GM12892 (cell line): Measurements from ENCODE around the gene BRSK2.
"Not testable (repeated sequence)": the region's sequence is repeated elsewhere in the genome, so short reads cannot be mapped to it uniquely, and the experiment has no call there.

Source experiments
- DNase-seq: peaks from one replicate; pipeline ENCODE4 v3.0.0; 2011; ENCODE audit not compliant: insufficient read length
- FAIRE-seq: peaks from 2 replicates; lab custom pipeline; 2011; peaks lifted over from hg19 to GRCh38; lab: Jason Lieb, UNC
- POLR2A ChIP-seq: IDR thresholded peaks from 2 replicates; pipeline ENCODE4 v1.6.1; 2011; ENCODE audit warnings: low read depth, low read length, control low read depth
- POLR2AphosphoS5 ChIP-seq: IDR thresholded peaks from 2 replicates; pipeline ENCODE4 v1.6.1; 2011; ENCODE audit warnings: low read depth, low read length, control low read depth
- TAF1 ChIP-seq: IDR thresholded peaks from 2 replicates; pipeline ENCODE4 v1.6.1; 2011; ENCODE audit warnings: low read depth, mild to moderate bottlenecking, control low read depth, low read length, borderline replicate concordance

Gene BRSK2

DNA sequence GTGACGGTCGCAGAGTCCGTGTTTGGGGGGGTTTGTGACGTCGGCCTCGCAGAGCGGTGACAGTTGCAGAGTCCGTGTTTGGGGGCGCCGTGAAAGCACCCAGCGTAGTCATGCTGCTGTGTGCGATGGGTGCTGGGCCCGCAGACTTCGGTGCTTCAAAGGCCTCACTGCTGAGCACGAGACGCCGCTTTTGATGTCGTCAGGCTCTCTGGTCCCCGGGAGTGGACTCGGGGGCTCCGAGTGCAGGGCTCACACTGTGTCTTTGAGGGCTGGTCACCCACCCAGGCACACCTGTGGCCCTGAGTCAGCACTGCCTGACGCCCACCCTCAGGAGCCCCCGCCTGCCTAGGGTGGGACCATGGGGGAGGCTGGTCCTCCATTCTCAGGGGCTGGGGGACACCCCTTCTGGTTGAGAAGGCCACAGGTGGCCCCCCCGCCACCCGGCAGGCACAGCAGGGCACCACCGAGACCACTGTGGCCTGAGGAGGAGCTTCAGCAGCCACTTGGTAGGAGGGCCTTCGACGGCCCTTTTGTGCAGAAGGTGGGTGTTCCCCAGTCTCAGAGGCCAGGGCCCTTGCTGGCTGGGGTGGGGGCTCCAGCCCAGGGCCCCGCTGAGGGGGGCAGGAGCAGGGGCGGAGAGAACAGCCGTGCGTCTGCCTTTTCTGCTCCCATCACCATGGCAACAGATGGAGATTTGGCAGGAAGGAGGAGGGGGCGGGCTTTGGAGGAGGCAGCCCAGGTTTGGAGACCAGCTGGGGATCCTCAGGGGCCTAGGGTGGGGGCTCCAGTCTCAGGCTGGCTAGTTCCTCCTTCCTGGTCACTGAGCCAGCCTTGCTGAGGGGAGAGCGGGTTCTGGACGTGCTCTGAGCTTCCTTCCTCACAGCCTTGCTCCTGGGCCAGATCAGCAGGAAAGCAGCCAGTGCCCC is 20.9 kb downstream of the BRSK2 start:
- DNase-seq (no peak), FAIRE-seq (no peak)

DNA sequence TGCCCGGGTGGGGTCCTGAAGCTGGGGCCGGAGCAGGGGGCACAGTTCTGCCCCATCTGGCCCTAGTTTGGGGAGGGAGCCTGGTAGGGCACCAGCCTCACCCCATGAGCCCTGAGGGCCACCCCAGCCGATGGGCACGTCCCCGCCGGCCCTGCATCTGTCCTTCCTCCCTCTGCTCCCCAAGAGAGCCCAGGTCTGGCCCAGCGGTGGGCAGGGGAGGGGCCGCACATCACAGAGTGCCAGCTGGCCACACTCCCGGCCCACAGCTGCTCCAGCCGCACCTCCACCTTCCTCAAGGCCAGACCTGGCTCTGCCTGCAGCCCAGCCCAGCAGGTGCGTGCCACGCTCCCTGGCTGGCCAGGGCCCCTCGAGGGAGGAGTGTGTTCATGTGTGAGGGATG is 21.6 kb downstream of the BRSK2 start:
- FAIRE-seq (no peak), DNase-seq (no peak)
- TF ChIP-seq POLR2A = no peak
- no peak for TF ChIP-seq POLR2AphosphoS5
- no peak for TF ChIP-seq TAF1

More for the DNA sequence above, 20.9 kb downstream of the BRSK2 start:
- no peak for TF ChIP-seq POLR2AphosphoS5
- no peak for TF ChIP-seq POLR2A
- no peak for TF ChIP-seq TAF1

DNA sequence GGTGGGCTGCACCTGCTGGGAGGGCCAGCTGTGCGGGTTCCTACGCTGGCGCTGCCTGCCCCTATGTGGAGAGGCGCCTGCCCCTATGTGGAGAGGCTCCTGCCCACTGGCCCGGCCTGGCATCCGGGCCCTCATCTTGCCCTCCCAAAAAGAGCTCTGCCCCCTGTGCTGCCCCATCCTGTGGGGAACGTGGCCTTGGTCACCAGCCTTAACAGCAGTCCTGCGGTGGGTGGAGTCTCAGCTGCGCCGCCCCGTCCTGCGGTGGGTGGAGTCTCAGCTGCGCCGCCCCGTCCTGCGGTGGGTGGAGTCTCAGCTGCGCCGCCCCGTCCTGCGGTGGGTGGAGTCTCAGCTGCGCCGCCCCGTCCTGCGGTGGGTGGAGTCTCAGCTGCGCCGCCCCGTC is 22.0 kb downstream of the BRSK2 start:
- not testable (repeated sequence) for FAIRE-seq

DNA sequence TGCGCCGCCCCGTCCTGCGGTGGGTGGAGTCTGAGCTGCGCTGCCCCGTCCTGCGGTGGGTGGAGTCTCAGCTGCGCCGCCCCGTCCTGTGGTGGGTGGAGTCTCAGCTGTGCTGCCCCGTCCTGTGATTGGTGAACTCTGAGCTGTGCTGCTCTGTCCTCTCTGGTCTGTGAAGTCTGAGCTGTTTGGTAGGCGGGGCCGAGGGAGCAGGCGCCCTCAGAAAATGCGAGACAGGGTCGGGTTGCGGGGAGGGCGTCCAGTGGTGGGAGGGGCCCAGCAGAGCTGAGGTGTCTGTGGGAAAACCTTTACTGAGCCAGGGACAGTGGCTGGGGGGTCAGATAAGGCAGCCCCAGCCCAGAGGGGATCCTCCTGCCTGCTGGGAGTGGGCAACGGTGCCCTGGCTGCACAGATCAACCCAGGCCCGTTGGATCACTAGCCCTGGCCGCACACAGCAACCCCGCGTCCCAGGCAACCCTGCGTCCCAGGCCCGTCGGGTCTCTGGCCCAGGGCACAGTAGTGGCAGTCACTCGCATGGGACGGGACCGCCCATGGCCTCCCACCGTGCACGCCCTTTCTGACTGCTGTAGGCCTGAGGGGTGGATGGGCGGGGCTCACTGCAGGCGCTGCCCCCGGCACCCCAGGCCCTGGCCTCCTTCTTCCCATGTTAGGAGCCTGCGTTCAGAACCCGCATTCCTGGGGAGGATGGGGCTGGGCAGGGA is 22.8 kb downstream of the BRSK2 start:
- FAIRE-seq = no peak
- no peak for DNase-seq

More for the DNA sequence above, 22.0 kb downstream of the BRSK2 start:
- not testable (repeated sequence) for DNase-seq

DNA sequence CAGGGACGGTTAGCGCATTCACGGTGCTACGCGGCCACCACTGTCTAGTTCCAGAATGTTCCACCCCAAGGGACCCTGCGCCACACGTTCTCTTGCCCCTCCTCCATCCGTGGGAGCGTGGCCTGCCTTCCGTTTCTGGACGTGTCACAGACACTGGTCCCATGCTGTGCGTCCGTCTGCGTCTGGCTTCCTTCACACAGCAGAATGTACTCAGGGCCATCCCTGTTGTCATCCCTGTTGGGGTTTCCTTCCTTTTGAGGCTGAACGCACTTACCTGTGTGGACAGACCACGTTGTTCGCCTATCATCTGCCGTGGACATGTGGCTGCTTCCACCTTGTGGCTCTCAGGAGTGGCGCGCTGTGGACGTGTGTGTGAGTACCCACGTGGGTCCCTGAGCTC is 24.9 kb downstream of the BRSK2 start:
- TF ChIP-seq POLR2A (no peak), TAF1 (no peak), POLR2AphosphoS5 (no peak)
- DNase-seq (no peak), FAIRE-seq (no peak)

More for the DNA sequence above, 22.8 kb downstream of the BRSK2 start:
- TF ChIP-seq POLR2A (no peak), TAF1 (no peak), POLR2AphosphoS5 (no peak)

DNA sequence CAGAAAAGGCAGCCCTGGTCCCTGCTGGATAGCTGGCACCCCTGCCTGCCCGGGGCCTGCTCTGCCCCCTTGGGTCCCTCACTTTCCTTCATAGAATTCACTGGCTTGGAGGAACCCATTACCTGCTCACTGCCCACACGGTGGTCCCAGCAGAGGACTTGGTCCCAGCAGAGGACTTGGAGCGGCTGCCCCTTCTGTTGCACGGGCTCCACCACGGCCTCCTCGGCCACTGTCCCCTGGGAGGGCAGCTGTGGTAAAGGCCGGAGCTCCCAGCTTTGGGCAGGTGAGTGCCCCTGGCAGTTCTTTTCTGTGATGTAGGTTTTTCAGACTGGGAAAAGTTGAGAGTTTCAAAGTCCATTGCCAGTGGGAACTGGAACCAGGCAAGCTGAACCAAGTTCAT is 25.9 kb downstream of the BRSK2 start:
- FAIRE-seq = no peak
- no peak for TF ChIP-seq POLR2AphosphoS5
- TF ChIP-seq POLR2A = no peak
- no peak for DNase-seq

DNA sequence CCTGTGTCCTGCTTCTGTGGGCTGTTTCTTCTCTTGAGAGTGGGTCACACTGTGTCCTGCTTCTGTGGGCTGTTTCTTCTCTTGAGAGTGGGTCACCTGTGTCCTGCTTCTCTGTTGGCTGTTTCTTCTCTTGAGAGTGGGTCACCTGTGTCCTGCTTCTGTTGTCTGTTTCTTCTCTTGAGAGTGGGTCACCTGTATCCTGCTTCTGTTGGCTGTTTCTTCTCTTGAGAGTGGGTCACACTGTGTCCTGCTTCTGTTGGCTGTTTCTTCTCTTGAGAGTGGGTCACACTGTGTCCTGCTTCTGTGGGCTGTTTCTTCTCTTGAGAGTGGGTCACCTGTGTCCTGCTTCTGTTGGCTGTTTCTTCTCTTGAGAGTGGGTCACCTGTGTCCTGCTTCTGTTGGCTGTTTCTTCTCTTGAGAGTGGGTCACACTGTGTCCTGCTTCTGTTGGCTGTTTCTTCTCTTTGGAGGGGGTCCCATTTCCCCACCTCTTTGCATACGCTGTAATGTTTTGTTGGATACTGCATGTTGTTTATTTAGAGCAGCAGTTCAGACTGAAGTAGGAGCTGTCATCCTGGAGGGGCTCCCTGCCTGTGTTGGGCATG is 28.6 kb downstream of the BRSK2 start:
- DNase-seq = not testable (repeated sequence)

DNA sequence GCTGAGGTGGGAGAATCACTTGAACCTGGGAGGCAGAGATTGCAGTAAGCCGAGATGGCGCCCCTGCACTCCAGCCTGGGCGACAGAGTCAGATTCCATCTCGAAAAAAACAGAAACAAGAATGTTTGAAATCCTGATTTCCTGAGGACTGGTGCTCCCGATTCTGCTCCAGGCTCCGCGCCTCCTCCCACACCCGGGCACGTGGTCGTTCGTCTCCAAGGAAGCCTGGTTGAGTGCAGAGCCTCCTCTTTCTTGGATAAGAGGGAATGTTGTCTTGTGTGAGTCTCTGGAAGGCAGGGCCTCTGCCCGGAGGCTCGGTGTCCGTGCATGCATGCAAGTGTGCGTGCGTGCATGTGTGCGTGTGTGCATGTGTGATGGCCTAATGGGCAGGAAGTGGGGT is 30.1 kb downstream of the BRSK2 start:
- DNase-seq (no peak), FAIRE-seq (no peak)
- TF ChIP-seq POLR2A = no peak
- no peak for TF ChIP-seq TAF1
- TF ChIP-seq POLR2AphosphoS5 = no peak

More for the DNA sequence above, 28.6 kb downstream of the BRSK2 start:
- not testable (repeated sequence) for FAIRE-seq

DNA sequence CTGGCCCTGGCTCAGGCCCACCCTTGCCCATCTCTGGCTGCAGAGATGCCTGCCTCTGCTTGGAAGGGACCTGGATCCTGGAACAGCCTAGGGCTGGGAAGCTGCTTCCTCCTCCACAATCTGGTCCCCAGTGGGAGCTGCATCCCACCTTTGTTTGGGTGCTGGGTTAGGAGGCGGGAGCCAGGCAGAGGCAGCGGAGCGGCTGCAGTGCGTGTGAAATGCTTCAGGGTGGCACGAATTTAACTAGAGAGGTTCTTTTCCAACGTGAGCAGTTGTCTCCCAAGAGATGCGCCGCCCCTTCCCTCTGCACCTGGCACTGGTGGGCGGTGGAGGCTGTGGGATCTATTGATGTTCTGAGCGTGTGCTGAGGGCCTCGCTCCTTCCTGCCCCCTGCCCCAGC is 31.6 kb downstream of the BRSK2 start:
- FAIRE-seq = no peak
- no peak for DNase-seq
- TF ChIP-seq POLR2AphosphoS5 (no peak), TAF1 (no peak), POLR2A (no peak)

DNA sequence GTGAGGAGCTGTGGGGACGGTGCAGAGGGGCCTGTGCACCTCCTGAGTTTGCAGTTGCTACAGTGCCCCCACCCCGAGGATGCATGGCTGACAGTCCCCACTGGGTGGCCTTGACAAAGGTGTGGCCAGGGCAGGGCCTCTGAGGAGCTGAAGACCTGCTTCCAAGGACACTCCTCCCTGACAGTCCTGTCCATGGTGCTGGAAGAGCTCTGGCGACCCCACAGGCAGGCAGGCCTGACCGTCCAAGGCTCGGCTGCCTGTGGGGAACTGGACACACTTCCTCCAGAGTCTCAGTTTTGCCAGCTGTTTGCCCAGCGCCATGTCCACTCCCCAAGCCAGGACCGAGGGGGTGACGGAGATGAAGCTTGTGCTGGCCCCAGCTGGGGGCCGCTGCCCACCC is 32.7 kb downstream of the BRSK2 start:
- no peak for TF ChIP-seq TAF1
- no peak for TF ChIP-seq POLR2A
- no peak for TF ChIP-seq POLR2AphosphoS5
- FAIRE-seq (no peak), DNase-seq (no peak)

DNA sequence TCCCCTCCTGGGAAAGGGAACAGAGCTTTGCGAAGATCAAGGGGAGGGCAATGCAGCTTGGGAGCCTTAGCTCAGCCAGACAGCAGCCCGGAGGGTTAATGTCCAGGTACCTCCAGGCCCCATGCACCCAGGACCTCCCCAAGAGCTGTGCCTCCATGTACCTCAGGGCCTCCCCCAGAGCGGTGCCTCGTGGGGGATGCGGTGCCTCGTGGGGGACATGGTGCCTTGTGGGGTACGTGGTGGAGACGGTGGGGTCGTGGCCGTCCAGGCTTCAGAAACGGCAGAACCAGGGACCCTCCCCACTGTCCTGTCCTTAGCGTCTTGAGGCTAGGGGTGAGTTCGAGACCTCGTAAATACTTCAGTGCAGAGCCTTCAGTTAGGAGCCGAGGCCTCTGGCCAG is 33.2 kb downstream of the BRSK2 start:
- no peak for DNase-seq
- no peak for FAIRE-seq
- TF ChIP-seq POLR2AphosphoS5 (no peak), POLR2A (no peak), TAF1 (no peak)

DNA sequence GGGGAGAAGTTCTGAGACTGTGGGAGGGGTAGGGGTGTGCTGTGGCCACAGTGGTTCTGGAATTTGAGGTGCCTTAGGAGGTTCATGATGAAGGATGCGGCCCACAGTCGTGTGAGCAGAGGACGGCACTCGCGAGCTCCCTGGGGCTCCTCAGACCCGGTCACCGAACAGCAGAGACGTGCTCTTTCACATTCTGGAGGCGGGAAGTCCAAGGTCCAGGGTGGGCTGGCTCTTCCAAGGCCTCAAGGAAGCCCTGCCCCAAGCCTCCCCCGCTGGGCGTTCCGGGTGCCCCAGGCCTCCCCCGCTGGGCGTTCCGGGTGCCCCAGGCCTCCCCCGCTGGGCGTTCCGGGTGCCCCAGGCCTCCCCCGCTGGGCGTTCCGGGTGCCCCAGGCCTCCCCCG is 33.7 kb downstream of the BRSK2 start:
- not testable (repeated sequence) for DNase-seq, FAIRE-seq
